Posterior cingulate gyrus (tissue), 11 donors: ENCODE results near the gene AFG3L2.
"Not testable (repeated sequence)": the region's sequence is repeated elsewhere in the genome, so short reads cannot be mapped to it uniquely, and the experiment has no call there.

Experiments used
- DNase-seq, 10 donors: peaks; one replicate each; pipeline versions ENCODE4 v3.0.0 to v3.0.0-alpha.2; 2020 to 2021; ENCODE audit warnings: mixed read lengths in 3 of 10
- intact Hi-C: fragments of 100-400 bp; cut with DNase I; formaldehyde crosslinking; loops from one replicate; pipeline ENCODE4 v1.15.1; 2023

The AFG3L2 gene

GRCh38 chr18:12399231-12399630 is 22.2 kb upstream of the AFG3L2 start:
- intact Hi-C loops = no loop called here
- no peak for DNase-seq

- intact Hi-C loops = no loop called here
- no peak for DNase-seq
These were observed 21.6 kb upstream of the AFG3L2 start for GRCh38 chr18:12398625-12399024.

- intact Hi-C loops = no loop called here
- no peak for DNase-seq
These were observed 20.8 kb upstream of the AFG3L2 start for GRCh38 chr18:12397793-12398192.

- DNase-seq = no peak
- intact Hi-C loops = no loop called here
These were observed 20.2 kb upstream of the AFG3L2 start for GRCh38 chr18:12397254-12397653.

- DNase-seq = no peak
- intact Hi-C loops = loop anchor here (5.0 kb wide), 2 partner anchors 68 to 308 kb away; partner anchors contain the start of genes CEP76 and PSMG2
These were observed 17.4 kb upstream of the AFG3L2 start for GRCh38 chr18:12394428-12394827.

GRCh38 chr18:12393998-12394397 is 17.0 kb upstream of the AFG3L2 start:
- intact Hi-C loops = loop anchor here (5.0 kb wide), 2 partner anchors 68 to 308 kb away; partner anchors contain the start of genes CEP76 and PSMG2
- DNase-seq = no peak

GRCh38 chr18:12393510-12393909 is 16.5 kb upstream of the AFG3L2 start:
- no peak for DNase-seq
- intact Hi-C loops = loop anchor here (5.0 kb wide), 2 partner anchors 69 to 309 kb away; partner anchors contain the start of genes CEP76 and PSMG2

- intact Hi-C loops = loop anchor here (1.0 to 5.0 kb wide), 3 partner anchors 71 to 311 kb away; partner anchors contain the start of genes CEP76 and PSMG2
- DNase-seq = peak; percentile 29 to 92 (median 70)
These were observed 14.6 kb upstream of the AFG3L2 start for GRCh38 chr18:12391487-12392165.

GRCh38 chr18:12388442-12388841 is 11.4 kb upstream of the AFG3L2 start:
- peak in 1 of 10 donors; percentile 9 for DNase-seq
- intact Hi-C loops = no loop called here

GRCh38 chr18:12384261-12384660 is 7.2 kb upstream of the AFG3L2 start:
- intact Hi-C loops = no loop called here
- no peak for DNase-seq

GRCh38 chr18:12383759-12384158 is 6.7 kb upstream of the AFG3L2 start:
- DNase-seq, intact Hi-C loops: not testable (repeated sequence)

- DNase-seq, intact Hi-C loops: not testable (repeated sequence)
These were observed 5.3 kb upstream of the AFG3L2 start for GRCh38 chr18:12382221-12382814.

- intact Hi-C loops, DNase-seq: not testable (repeated sequence)
These were observed 1.2 kb upstream of the AFG3L2 start for GRCh38 chr18:12378198-12378558.

- no peak for DNase-seq
- intact Hi-C loops = loop anchor here (1.0 kb wide), 1 partner anchor 281 kb away; the partner anchor contains the start of gene SPIRE1
These were observed 650 bp upstream of the AFG3L2 start for GRCh38 chr18:12377556-12378197.

GRCh38 chr18:12376034-12376753 is 833 bp downstream of the AFG3L2 start:
- intact Hi-C loops = no loop called here
- DNase-seq = no peak

- intact Hi-C loops = no loop called here
These were observed 2.6 kb downstream of the AFG3L2 start for GRCh38 chr18:12374401-12374800.

GRCh38 chr18:12373771-12374116 is 3.3 kb downstream of the AFG3L2 start:
- DNase-seq = no peak
- intact Hi-C loops = no loop called here

More at GRCh38 chr18:12374401-12374800, 2.6 kb downstream of the AFG3L2 start:
- no peak for DNase-seq

- intact Hi-C loops = no loop called here
- DNase-seq = no peak
These were observed 3.8 kb downstream of the AFG3L2 start for GRCh38 chr18:12373116-12373770.

- intact Hi-C loops = no loop called here
- no peak for DNase-seq
These were observed 4.6 kb downstream of the AFG3L2 start for GRCh38 chr18:12372406-12372805.

GRCh38 chr18:12371590-12371989 is 5.4 kb downstream of the AFG3L2 start:
- intact Hi-C loops = no loop called here
- DNase-seq = no peak
